Neuronal stem cell (in vitro differentiated cells): ENCODE results near the gene MARS2.

Experiments used
- DNase-seq: peaks from one replicate; pipeline ENCODE4 v3.0.0-alpha.2; 2013; ENCODE audit warnings: low spot score
- H2AFZ ChIP-seq: one replicate; pipeline ENCODE4 v1.6.1; 2013; ENCODE audit warnings: mild to moderate bottlenecking, low read length, inconsistent platforms
- H2AK5ac ChIP-seq: 2 replicates; pipeline ENCODE4 v1.6.1; 2013; ENCODE audit warnings: low read depth, mild to moderate bottlenecking, inconsistent platforms, low read length, moderate library complexity, mixed read lengths
- H2BK120ac ChIP-seq: 2 replicates; pipeline ENCODE4 v1.6.1; 2013; ENCODE audit warnings: low read depth, mild to moderate bottlenecking, inconsistent platforms, low read length, moderate library complexity, mixed read lengths
- H2BK12ac ChIP-seq: one replicate; pipeline ENCODE4 v1.6.1; 2013; ENCODE audit warnings: low read length, inconsistent platforms
- H2BK15ac ChIP-seq: 2 replicates; pipeline ENCODE4 v1.6.1; 2013; ENCODE audit warnings: mild to moderate bottlenecking, low read length, inconsistent platforms, mixed read lengths
- H2BK5ac ChIP-seq: one replicate; pipeline ENCODE4 v1.6.1; 2013; ENCODE audit warnings: inconsistent platforms, mild to moderate bottlenecking, low read length, moderate library complexity
- H3K14ac ChIP-seq: one replicate; pipeline ENCODE4 v1.6.1; 2013; ENCODE audit warnings: low read length, inconsistent platforms
- H3K18ac ChIP-seq: 2 replicates; pipeline ENCODE4 v1.6.1; 2013; ENCODE audit warnings: low read length, inconsistent platforms
- H3K23ac ChIP-seq: 2 replicates; pipeline ENCODE4 v1.6.1; 2013; ENCODE audit warnings: low read depth, mild to moderate bottlenecking, mixed read lengths, low read length, inconsistent platforms; ENCODE audit not compliant: poor library complexity
- H3K27ac ChIP-seq: replicated peaks from 3 replicates; pipeline ENCODE4 v1.5.1; 2013; ENCODE audit warnings: low read length, inconsistent platforms
- H3K27me3 ChIP-seq, 3 experiments: 2 replicates each; pipeline ENCODE4 v1.6.1; 2013; ENCODE audit warnings: low read length in 3 of 3, mild to moderate bottlenecking in 2 of 3, inconsistent platforms in 1 of 3, low read depth in 1 of 3, mixed read lengths in 1 of 3, moderate library complexity in 1 of 3; ENCODE audit not compliant: control insufficient read depth in 3 of 3, insufficient read depth in 3 of 3
- H3K36me3 ChIP-seq, 2 donors: replicated peaks in 1 of 2; 2 replicates each; pipeline ENCODE4 v1.6.1; 2013; ENCODE audit warnings: low read length in 2 of 2; ENCODE audit not compliant: control insufficient read depth in 2 of 2, insufficient read depth in 2 of 2
- H3K4ac ChIP-seq: 2 replicates; pipeline ENCODE4 v1.6.1; 2013; ENCODE audit warnings: inconsistent platforms, mild to moderate bottlenecking, low read length, moderate library complexity
- H3K4me1 ChIP-seq, 2 donors: 1 replicate in 1 of 2; 2 replicates in 1 of 2; pipeline ENCODE4 v1.6.1; 2013; ENCODE audit warnings: low read length in 2 of 2, low read depth in 1 of 2; ENCODE audit not compliant: control insufficient read depth in 2 of 2, insufficient read depth in 1 of 2
- H3K4me2 ChIP-seq: one replicate; pipeline ENCODE4 v1.6.1; 2013; ENCODE audit warnings: mild to moderate bottlenecking, low read length, inconsistent platforms; ENCODE audit not compliant: insufficient read depth, poor library complexity, severe bottlenecking
- H3K4me3 ChIP-seq, 2 donors: 2 replicates each; pipeline ENCODE4 v1.5.1; 2013; ENCODE audit warnings: low read length in 2 of 2, mild to moderate bottlenecking in 2 of 2, inconsistent platforms in 1 of 2, moderate library complexity in 1 of 2
- H3K79me1 ChIP-seq: one replicate; pipeline ENCODE4 v1.6.1; 2013; ENCODE audit warnings: low read depth, mild to moderate bottlenecking, inconsistent platforms, low read length, moderate library complexity
- H3K9ac ChIP-seq: one replicate; pipeline ENCODE4 v1.6.1; 2013; ENCODE audit warnings: mild to moderate bottlenecking, low read depth, low read length, inconsistent platforms; ENCODE audit not compliant: poor library complexity
- H3K9me3 ChIP-seq, 2 donors: replicated peaks in 1 of 2; 2 replicates each; pipeline versions ENCODE3 to v1.6.1; 2013; ENCODE audit warnings: low read length in 2 of 2, mild to moderate bottlenecking in 2 of 2, inconsistent platforms in 1 of 2, low read depth in 1 of 2, mixed read lengths in 1 of 2, moderate library complexity in 1 of 2; ENCODE audit not compliant: control insufficient read depth in 2 of 2, insufficient read depth in 1 of 2
- H4K8ac ChIP-seq: one replicate; pipeline ENCODE4 v1.6.1; 2013; ENCODE audit warnings: low read depth, mild to moderate bottlenecking, inconsistent platforms, low read length, moderate library complexity
- H4K91ac ChIP-seq: one replicate; pipeline ENCODE4 v1.6.1; 2013; ENCODE audit warnings: low read length, low read depth, mild to moderate bottlenecking, inconsistent platforms; ENCODE audit not compliant: poor library complexity
- WGBS, 2 donors: extraction: QIAGEN DNeasy Blood & Tissue Kit; methylation state at CpG; one replicate each; pipeline ENCODE4 v1.1.7; 2013; ENCODE audit warnings: missing lambda C conversion rate in 2 of 2, mixed read lengths in 1 of 2; ENCODE audit not compliant: insufficient read length in 2 of 2, insufficient replicate concordance in 1 of 2; ENCODE audit errors: extremely low coverage in 2 of 2; 5-methylcytosine and 5-hydroxymethylcytosine counted together

MARS2 gene

GRCh38 chr2:197673606-197674005 lies 31.6 kb upstream of the MARS2 start:
- Histone ChIP-seq H2AK5ac (no peak overlapping the region), H3K23ac (no peak overlapping the region), H2AFZ (peak overlapping the region; percentile 60), H3K36me3 (no peaks in the 10 kb centered on the region), H3K4me2 (no peak overlapping the region), H2BK12ac (no peak overlapping the region), H3K27me3 (no peaks in the 10 kb centered on the region), H4K8ac (no peak overlapping the region), H3K9ac (no peak overlapping the region), H2BK120ac (no peak overlapping the region), H3K14ac (no peak overlapping the region), H3K4ac (no peak overlapping the region), H2BK5ac (no peak overlapping the region), H3K18ac (no peak overlapping the region), H4K91ac (no peak overlapping the region), H3K9me3 (peaks cover 0 to 3% of the 10 kb centered on the region in 2 donors), H3K27ac (no peak overlapping the region), H3K4me3 (peak overlapping the region in 1 of 2 donors; percentile 52), H2BK15ac (no peak overlapping the region), H3K79me1 (no peaks in the 10 kb centered on the region), H3K4me1 (peaks cover 1 to 20% of the 10 kb centered on the region in 2 donors)
- DNase-seq, result no peak
- WGBS, 2 donors, result no CpG with 5 or more reads among the region's 1 CpG

GRCh38 chr2:197674060-197674459 lies 31.1 kb upstream of the MARS2 start:
- H3K4ac ChIP-seq, result no peak overlapping the region
- peaks cover 1 to 20% of the 10 kb centered on the region in 2 donors for H3K4me1 ChIP-seq
- no peaks in the 10 kb centered on the region for H3K27me3 ChIP-seq
- H2AK5ac ChIP-seq, result no peak overlapping the region
- H3K4me2 ChIP-seq, result no peak overlapping the region
- H2BK5ac ChIP-seq, result no peak overlapping the region
- H3K18ac ChIP-seq, result no peak overlapping the region
- H3K27ac ChIP-seq, result no peak overlapping the region
- H3K23ac ChIP-seq, result no peak overlapping the region
- H2BK15ac ChIP-seq, result no peak overlapping the region
- no CpG with 5 or more reads among the region's 1 CpG for WGBS, 2 donors
- H4K91ac ChIP-seq, result no peak overlapping the region
- no peak overlapping the region for H2BK120ac ChIP-seq
- no peak for DNase-seq
- H3K14ac ChIP-seq, result no peak overlapping the region
- H3K4me3 ChIP-seq, result peak overlapping the region in 1 of 2 donors; percentile 52
- H3K36me3 ChIP-seq, result no peaks in the 10 kb centered on the region
- H3K9me3 ChIP-seq, result no peaks in the 10 kb centered on the region
- H3K9ac ChIP-seq, result no peak overlapping the region
- no peaks in the 10 kb centered on the region for H3K79me1 ChIP-seq
- no peak overlapping the region for H2BK12ac ChIP-seq
- no peak overlapping the region for H2AFZ ChIP-seq
- H4K8ac ChIP-seq, result no peak overlapping the region

GRCh38 chr2:197674591-197674990 lies 30.6 kb upstream of the MARS2 start:
- Histone ChIP-seq H3K4me2 (no peak overlapping the region), H3K9ac (no peak overlapping the region), H3K4ac (no peak overlapping the region), H3K27me3 (no peaks in the 10 kb centered on the region), H2BK120ac (no peak overlapping the region), H3K9me3 (no peaks in the 10 kb centered on the region), H3K18ac (no peak overlapping the region), H2AK5ac (no peak overlapping the region), H3K14ac (no peak overlapping the region), H2BK12ac (no peak overlapping the region), H2AFZ (peak overlapping the region; percentile 91), H3K4me1 (peaks cover 1 to 20% of the 10 kb centered on the region in 2 donors), H3K27ac (no peak overlapping the region), H2BK15ac (no peak overlapping the region), H4K91ac (no peak overlapping the region), H4K8ac (no peak overlapping the region), H3K4me3 (peak overlapping the region in 1 of 2 donors; percentile 52), H3K23ac (no peak overlapping the region), H3K79me1 (no peaks in the 10 kb centered on the region), H2BK5ac (no peak overlapping the region), H3K36me3 (no peaks in the 10 kb centered on the region)
- no peak for DNase-seq
- no CpG with 5 or more reads among the region's 3 CpGs for whole genome bisulfite sequencing, 2 donors

GRCh38 chr2:197675246-197675645 lies 29.9 kb upstream of the MARS2 start, which contains the start of gene RFTN2:
RFTN2 (minus strand) TSS chr2:197675587; CDS start chr2:197675458, 129 bp downstream.
- H3K4me3 ChIP-seq, result peak within 1 kb of the TSS in 1 of 2 donors; percentile 52
- H3K79me1 ChIP-seq, result no peaks in the 10 kb centered on the region
- H3K9ac ChIP-seq, result no peak within 1 kb of the TSS
- H3K4ac ChIP-seq, result no peak within 1 kb of the TSS
- no peaks in the 10 kb centered on the region for H3K9me3 ChIP-seq
- no peaks in the 10 kb centered on the region for H3K27me3 ChIP-seq
- no peak within 1 kb of the TSS for H2BK15ac ChIP-seq
- H3K4me2 ChIP-seq, result no peak within 1 kb of the TSS
- no peak within 1 kb of the TSS for H3K18ac ChIP-seq
- H3K14ac ChIP-seq, result no peak within 1 kb of the TSS
- peak within 1 kb of the TSS; percentile 91 for H2AFZ ChIP-seq
- no peak within 1 kb of the TSS for H4K91ac ChIP-seq
- WGBS, 2 donors, result no CpG with 5 or more reads among the region's 3 CpGs
- no peak within 1 kb of the TSS for H4K8ac ChIP-seq
- no peak within 1 kb of the TSS for H2BK12ac ChIP-seq
- DNase-seq, result no peak
- H3K23ac ChIP-seq, result no peak within 1 kb of the TSS
- peak within 1 kb of the TSS; percentile 48 for H3K27ac ChIP-seq
- H2BK5ac ChIP-seq, result no peak within 1 kb of the TSS
- peaks cover 1 to 20% of the 10 kb centered on the region in 2 donors for H3K4me1 ChIP-seq
- no peak within 1 kb of the TSS for H2BK120ac ChIP-seq
- H2AK5ac ChIP-seq, result no peak within 1 kb of the TSS
- no peaks in the 10 kb centered on the region for H3K36me3 ChIP-seq
